Hepatocyte (in vitro differentiated cells): ENCODE measurements around the gene PARD3B. TPM values are rescaled to one million over a fixed set of nuclear protein-coding genes. Genes with fewer than 3 reads are reported as not detected.

ENCODE experiments used
- DNase-seq: peaks from one replicate; pipeline ENCODE4 v3.0.0-alpha.2; 2016; ENCODE audit warnings: low spot score
- H2AFZ ChIP-seq: fragments of 200-600 bp; sonication (generic); 2 replicates; pipeline ENCODE4 v1.6.0; 2016; ENCODE audit warnings: antibody characterized with exemption, mild to moderate bottlenecking
- H3K27ac ChIP-seq: fragments of 200-600 bp; sonication (generic); 2 replicates; pipeline ENCODE4 v1.5.1; 2016; ENCODE audit warnings: mild to moderate bottlenecking
- H3K27me3 ChIP-seq: fragments of 200-600 bp; sonication (generic); 2 replicates; pipeline ENCODE4 v1.6.1; 2016
- H3K36me3 ChIP-seq: fragments of 200-600 bp; sonication (generic); replicated peaks from 2 replicates; pipeline ENCODE4 v1.5.1; 2016; ENCODE audit warnings: low read depth; ENCODE audit not compliant: insufficient read depth
- H3K4me1 ChIP-seq: fragments of 200-600 bp; sonication (generic); 2 replicates; pipeline ENCODE4 v1.5.1; 2016; ENCODE audit warnings: mild to moderate bottlenecking, moderate library complexity; ENCODE audit not compliant: insufficient read depth
- H3K4me2 ChIP-seq: fragments of 200-600 bp; sonication (generic); 2 replicates; pipeline ENCODE4 v1.6.0; 2016
- H3K4me3 ChIP-seq: fragments of 200-600 bp; sonication (generic); 2 replicates; pipeline ENCODE4 v1.5.1; 2016; ENCODE audit warnings: mild to moderate bottlenecking
- H3K79me2 ChIP-seq: fragments of 200-600 bp; sonication (generic); 2 replicates; pipeline ENCODE4 v1.6.0; 2017; ENCODE audit warnings: mild to moderate bottlenecking
- H3K9me2 ChIP-seq: fragments of 200-600 bp; sonication (generic); replicated peaks from 2 replicates; pipeline ENCODE4 v1.6.0; 2017; ENCODE audit warnings: mild to moderate bottlenecking; ENCODE audit not compliant: insufficient read depth
- H3K9me3 ChIP-seq: fragments of 200-600 bp; sonication (generic); 2 replicates; pipeline ENCODE4 v1.5.1; 2016; ENCODE audit warnings: low read depth, mild to moderate bottlenecking
- H4K20me1 ChIP-seq: fragments of 200-600 bp; sonication (generic); 2 replicates; pipeline ENCODE4 v1.6.0; 2016; ENCODE audit warnings: mild to moderate bottlenecking; ENCODE audit not compliant: insufficient read depth, poor library complexity, severe bottlenecking
- EZH2 ChIP-seq: fragments of 200-600 bp; sonication (generic); IDR thresholded peaks from 2 replicates; pipeline ENCODE4 v1.6.1; 2016; ENCODE audit warnings: antibody characterized with exemption, mild to moderate bottlenecking, borderline replicate concordance
- EZH2phosphoT487 ChIP-seq: fragments of 200-600 bp; sonication (generic); IDR thresholded peaks from one replicate; pipeline ENCODE4 v1.6.1; 2018; ENCODE audit warnings: antibody characterized with exemption, mild to moderate bottlenecking, low read depth, moderate library complexity; ENCODE audit not compliant: unreplicated experiment, severe bottlenecking
- WGBS: methylation state at CpG from one replicate; pipeline ENCODE4 v1.1.6; 2016; ENCODE audit warnings: low lambda C conversion rate; ENCODE audit errors: missing lambda C conversion rate; 5-methylcytosine and 5-hydroxymethylcytosine counted together
- polyA plus RNA-seq: library from polyadenylated mRNA; unstranded; fragments of >200 nt; fragmentation: Nextera tagmentation; extraction: Ambion mirVana; gene quantifications from 2 replicates; pipeline ENCODE4 v1.2.1, GENCODE V29; 2016
- total RNA-seq: library from RNA; depleted of rRNA; stranded (reverse); fragments of >200 nt; gene quantifications from 2 replicates; pipeline ENCODE4 v1.2.3, GENCODE V29; 2014
- TF ChIP-seq, protein P1 (sequence below): fragments of 200-600 bp; sonication (generic); IDR thresholded peaks from 2 replicates; pipeline ENCODE4 v1.5.1; 2016; ENCODE audit warnings: antibody characterized with exemption, mild to moderate bottlenecking; ENCODE audit not compliant: poor library complexity

Gene PARD3B
- total and polyA plus RNA-seq, 2 experiments from 2014 or later = 11.5 to 21.7 TPM

- DNase-seq = no peak
- Histone ChIP-seq H3K79me2 (peaks cover 64% of the 10 kb centered on the region), H3K27ac (no peak overlapping the region), H3K9me3 (no peaks in the 10 kb centered on the region), H3K4me2 (no peak overlapping the region), H2AFZ (no peak overlapping the region), H3K36me3 (no peaks in the 10 kb centered on the region), H3K27me3 (no peaks in the 10 kb centered on the region), H4K20me1 (no peaks in the 10 kb centered on the region), H3K4me3 (no peak overlapping the region), H3K4me1 (no peaks in the 10 kb centered on the region), H3K9me2 (no peaks in the 10 kb centered on the region)
- 66% methylated on average over 4 of the region's 4 CpGs for WGBS
- TF ChIP-seq, protein P1, sequence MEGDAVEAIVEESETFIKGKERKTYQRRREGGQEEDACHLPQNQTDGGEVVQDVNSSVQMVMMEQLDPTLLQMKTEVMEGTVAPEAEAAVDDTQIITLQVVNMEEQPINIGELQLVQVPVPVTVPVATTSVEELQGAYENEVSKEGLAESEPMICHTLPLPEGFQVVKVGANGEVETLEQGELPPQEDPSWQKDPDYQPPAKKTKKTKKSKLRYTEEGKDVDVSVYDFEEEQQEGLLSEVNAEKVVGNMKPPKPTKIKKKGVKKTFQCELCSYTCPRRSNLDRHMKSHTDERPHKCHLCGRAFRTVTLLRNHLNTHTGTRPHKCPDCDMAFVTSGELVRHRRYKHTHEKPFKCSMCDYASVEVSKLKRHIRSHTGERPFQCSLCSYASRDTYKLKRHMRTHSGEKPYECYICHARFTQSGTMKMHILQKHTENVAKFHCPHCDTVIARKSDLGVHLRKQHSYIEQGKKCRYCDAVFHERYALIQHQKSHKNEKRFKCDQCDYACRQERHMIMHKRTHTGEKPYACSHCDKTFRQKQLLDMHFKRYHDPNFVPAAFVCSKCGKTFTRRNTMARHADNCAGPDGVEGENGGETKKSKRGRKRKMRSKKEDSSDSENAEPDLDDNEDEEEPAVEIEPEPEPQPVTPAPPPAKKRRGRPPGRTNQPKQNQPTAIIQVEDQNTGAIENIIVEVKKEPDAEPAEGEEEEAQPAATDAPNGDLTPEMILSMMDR = no peak
- TF ChIP-seq EZH2phosphoT487 = no peak
- no peak for TF ChIP-seq EZH2
Observed at GRCh38 chr2:204581946-204582345, 36.7 kb downstream of the PARD3B start.

DNA sequence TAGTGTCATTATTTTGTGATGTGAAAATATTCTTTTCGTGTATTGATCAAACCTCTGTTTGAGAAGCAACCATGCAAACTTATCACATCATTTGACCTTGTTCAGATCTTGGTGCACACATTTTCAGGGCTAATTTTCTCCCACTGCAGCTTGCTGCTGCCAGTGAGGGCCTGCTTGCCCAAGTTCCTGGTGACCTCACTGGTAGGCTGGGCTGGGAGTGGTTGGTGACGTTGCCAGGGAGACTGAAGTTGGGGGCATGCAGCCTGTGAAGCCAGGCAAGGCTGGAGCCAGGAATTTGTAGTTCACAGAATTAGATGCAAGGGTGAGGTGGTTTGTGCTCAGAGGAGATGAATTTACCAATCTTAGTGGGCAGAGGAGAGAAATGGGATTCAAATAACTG is 38.5 kb downstream of the PARD3B start:
- peaks cover 49% of the 10 kb centered on the region for H3K79me2 ChIP-seq
- no peaks in the 10 kb centered on the region for H3K36me3 ChIP-seq
- DNase-seq = no peak
- no peaks in the 10 kb centered on the region for H3K9me3 ChIP-seq
- H3K9me2 ChIP-seq = no peaks in the 10 kb centered on the region
- no peak overlapping the region for H2AFZ ChIP-seq
- 98% methylated on average over 2 of the region's 2 CpGs for WGBS
- no peak overlapping the region for H3K4me2 ChIP-seq
- H3K4me1 ChIP-seq = no peaks in the 10 kb centered on the region
- H3K27ac ChIP-seq = no peak overlapping the region
- TF ChIP-seq, protein P1 = no peak
- no peak for TF ChIP-seq EZH2
- no peak for TF ChIP-seq EZH2phosphoT487
- H3K27me3 ChIP-seq = no peaks in the 10 kb centered on the region
- no peak overlapping the region for H3K4me3 ChIP-seq
- H4K20me1 ChIP-seq = no peaks in the 10 kb centered on the region

GRCh38 chr2:204585930-204586329 is 40.7 kb downstream of the PARD3B start:
- no peak overlapping the region for H3K4me2 ChIP-seq
- 94% methylated on average over 1 of the region's 1 CpG for WGBS
- H3K4me1 ChIP-seq = no peaks in the 10 kb centered on the region

More at GRCh38 chr2:204585930-204586329, 40.7 kb downstream of the PARD3B start:
- no peak overlapping the region for H3K4me3 ChIP-seq
- DNase-seq = no peak
- H2AFZ ChIP-seq = no peak overlapping the region
- H4K20me1 ChIP-seq = no peaks in the 10 kb centered on the region
- H3K27me3 ChIP-seq = no peaks in the 10 kb centered on the region
- H3K9me2 ChIP-seq = no peaks in the 10 kb centered on the region
- H3K36me3 ChIP-seq = no peaks in the 10 kb centered on the region
- H3K79me2 ChIP-seq = peaks cover 48% of the 10 kb centered on the region
- H3K9me3 ChIP-seq = no peaks in the 10 kb centered on the region
- no peak overlapping the region for H3K27ac ChIP-seq
- TF ChIP-seq, protein P1 = no peak
- TF ChIP-seq EZH2phosphoT487 (no peak), EZH2 (no peak)
